GM19035 (cell line): ENCODE measurements around the gene TNFAIP1.

Source experiments
- ATAC-seq: cut with Tn5 transposase; IDR thresholded peaks from one replicate; pipeline ENCODE4 v1.9.1; 2021; ENCODE audit not compliant: unreplicated experiment

Gene TNFAIP1

DNA sequence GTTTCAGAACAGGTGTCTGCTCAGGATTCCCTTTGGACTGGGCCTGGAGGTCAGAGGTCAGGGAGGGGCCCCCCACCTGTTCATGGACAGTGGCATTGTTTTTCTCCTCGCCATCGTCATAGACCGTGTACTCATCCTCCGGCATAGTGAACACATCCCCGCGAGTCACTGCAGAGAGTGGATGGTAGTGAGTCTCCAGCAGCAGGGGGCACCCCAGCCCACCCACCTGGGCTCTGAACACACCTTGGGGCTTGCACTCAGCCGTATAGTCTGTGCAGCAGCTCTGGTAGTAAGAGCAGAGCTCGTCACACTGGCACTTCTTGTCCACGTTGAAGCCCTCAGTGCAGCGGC is 34.1 kb downstream of the TNFAIP1 start:
- ATAC-seq = no peak

DNA sequence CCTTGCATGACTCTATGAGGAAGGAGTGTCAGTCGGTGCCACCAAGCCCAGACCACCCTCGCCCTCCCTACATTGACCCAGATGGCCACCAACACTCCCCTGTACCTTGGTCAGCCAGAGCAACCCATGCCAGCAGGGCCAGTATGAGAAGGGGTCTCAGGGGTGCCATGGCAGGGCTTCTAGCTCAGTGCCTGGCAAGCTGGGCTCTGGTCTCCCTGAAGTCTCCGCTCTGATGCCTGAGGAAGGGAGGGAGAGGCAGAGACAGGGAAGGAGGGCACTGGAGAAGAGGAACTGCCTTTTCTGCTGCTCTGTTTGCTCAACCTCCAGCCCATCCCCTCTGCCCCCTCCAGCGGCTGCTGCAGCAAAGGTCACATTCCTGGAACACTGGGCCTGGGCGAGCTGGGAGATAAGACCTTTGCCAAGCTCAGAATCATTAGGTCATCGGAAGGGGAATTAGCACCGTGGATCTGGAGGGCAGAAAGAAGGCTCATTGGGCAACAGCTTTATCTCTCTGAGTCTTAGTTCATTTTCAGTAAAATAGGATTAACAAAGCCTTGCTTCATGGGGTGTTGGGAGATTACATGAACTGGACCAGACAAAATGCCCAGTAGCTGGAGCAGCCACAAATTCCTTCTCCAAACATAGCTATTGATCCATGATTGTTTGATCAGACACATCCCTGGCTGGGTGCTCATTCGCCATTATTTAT is 34.6 kb downstream of the TNFAIP1 start, which contains the start of gene VTN:
TSS of gene VTN (minus strand) at position 273 of the 709 bp plus-strand sequence. CDS start at position 169, 104 bp downstream.
- no peak for ATAC-seq

DNA sequence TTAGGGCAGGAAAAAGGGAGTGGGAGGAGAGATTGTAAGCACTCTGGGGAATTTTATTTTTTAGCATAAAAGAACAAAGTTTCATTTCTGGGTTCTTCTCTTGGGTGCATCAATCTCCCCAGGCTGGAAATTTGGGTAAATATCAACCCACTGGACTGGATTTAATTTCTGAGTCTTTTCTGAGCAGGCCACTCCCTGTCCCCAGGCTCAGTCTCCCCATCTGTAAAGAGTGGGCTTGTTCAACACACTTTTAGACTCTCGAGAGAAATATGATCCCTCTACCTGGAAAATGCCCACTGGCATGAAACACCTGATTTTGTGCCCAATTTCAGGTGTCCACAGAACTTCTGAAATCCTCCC is 35.2 kb downstream of the TNFAIP1 start:
- ATAC-seq = no peak

DNA sequence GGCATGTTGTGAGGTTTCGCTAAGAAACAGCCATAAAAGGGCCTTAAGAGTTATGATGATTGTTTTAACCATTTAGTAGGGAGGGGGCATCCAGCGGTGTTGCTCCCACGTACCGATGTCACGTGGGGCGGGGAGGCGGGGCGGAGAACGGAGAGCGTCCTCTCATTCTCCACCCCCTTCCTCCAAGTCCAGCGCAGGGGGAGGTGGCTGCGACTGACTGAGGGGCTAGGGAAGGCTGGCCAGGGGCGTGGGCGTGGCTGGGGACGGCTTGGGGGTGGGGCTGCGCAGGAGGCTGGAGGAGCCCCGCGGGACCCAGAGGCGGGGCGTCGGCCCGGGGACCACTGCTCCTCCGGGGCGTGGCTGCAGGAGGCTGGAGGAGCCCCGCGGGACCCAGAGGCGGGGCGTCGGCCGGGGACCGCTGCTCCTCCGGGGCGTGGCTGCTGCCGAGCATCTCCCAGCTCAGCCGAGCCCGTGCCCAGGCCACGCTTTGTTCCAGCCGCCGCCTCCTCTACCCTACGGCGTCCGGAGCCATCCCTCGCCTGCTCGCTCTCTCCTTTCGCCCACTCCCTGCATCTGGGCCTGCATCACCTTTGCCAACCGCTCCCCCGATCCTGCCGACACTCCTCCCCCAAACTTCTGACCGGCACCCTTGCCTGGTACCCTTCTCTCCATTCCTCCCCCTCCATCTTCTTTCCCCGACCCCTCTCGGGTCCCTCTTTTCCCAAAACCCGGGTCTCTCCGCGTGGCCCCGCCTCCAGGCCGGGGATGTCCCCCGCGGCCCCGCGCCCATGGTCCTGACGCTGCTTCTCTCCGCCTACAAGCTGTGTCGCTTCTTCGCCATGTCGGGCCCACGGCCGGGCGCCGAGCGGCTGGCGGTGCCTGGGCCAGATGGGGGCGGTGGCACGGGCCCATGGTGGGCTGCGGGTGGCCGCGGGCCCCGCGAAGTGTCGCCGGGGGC is 36.0 kb downstream of the TNFAIP1 start, which contains the start of gene SARM1:
TSS of gene SARM1 (plus strand) at position 450 of the 958 bp plus-strand sequence. CDS start at position 789, 339 bp downstream.
- peak; percentile 74 for ATAC-seq

DNA sequence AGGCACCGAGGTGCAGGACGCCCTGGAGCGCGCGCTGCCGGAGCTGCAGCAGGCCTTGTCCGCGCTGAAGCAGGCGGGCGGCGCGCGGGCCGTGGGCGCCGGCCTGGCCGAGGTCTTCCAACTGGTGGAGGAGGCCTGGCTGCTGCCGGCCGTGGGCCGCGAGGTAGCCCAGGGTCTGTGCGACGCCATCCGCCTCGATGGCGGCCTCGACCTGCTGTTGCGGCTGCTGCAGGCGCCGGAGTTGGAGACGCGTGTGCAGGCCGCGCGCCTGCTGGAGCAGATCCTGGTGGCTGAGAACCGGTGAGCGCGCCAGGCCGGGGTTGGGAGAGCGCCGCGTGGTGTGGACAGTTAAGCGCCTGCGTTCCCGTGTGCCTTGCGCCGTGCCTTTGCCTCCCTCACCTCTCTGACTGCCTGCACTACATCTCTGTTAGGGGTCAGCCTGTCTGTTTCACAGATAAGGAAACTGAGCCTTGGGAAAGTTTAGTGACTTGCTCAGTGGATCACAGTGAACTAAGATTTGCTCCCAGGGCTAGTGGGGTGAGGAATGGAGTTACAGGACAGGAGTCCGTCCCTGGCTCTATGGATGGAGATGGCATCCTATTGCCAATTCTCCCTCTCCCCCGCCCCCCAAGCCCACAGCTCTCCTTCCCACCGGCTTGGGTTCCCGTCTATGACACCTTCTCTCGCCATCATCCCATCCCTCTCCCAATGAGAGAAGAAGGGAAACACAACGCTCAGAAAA is 36.8 kb downstream of the TNFAIP1 start:
- ATAC-seq = peak; percentile 20

DNA sequence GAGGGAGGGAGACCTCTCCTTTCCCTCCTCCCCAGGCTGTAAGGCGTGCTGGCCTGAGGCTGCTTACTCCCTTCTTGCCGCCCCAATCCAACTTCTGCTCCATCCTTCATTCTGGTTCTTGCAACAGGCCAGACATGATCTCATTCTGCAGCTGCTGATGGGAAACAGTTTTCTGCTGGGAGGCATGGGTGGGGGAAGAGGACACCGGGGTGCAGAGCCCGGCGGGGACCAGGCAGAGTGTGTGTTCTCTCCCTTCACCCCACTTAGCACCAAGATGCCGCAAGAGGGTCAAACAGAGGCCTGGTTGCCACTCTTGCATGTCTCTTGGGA is 37.3 kb downstream of the TNFAIP1 start:
- ATAC-seq = no peak

DNA sequence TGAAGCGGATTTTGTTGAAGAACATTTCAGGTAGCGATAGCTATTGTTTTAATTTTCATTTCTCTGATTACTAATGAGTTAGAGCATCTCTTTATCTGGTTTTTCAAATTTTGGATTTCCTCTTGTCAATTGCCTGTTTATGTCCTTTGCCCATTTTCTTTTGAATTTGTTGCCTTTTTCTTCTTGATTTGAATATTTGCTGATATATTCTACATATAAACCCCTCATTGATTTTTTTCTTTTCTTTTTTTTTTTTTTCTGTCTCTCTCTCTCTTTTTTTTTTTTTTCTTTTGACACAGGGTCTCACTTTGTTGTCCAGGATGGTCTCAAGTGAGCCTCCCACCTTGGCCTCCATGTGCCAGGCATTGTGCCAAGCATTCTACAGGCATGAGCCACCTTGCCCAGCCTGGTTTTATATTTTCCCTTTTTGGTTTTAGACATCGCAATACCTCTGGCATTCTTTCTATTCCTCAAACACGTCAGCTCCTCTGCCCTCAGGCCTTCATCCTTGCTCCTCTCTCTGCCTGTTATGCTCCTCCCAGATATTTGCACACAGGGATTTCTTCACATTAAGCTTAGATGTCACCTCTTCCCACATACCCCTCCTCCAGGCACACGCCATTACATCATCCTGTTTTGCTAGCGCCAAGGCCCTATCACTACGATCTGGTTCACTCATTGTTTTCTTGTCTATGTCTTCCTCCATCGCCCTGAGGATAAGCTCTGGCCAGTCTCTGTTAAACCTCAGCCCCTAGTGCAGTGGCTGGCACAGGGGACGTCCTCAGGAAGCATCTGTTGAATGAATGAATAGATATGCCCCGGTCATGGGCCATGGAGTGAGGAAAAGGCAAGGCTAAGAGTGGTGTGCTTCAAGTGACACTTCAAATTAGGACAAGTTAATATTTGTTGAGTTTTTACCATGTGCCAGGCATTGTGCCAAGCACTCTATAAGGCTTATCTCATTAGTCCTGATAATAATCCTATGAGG is 44.5 kb downstream of the TNFAIP1 start:
- no peak for ATAC-seq

DNA sequence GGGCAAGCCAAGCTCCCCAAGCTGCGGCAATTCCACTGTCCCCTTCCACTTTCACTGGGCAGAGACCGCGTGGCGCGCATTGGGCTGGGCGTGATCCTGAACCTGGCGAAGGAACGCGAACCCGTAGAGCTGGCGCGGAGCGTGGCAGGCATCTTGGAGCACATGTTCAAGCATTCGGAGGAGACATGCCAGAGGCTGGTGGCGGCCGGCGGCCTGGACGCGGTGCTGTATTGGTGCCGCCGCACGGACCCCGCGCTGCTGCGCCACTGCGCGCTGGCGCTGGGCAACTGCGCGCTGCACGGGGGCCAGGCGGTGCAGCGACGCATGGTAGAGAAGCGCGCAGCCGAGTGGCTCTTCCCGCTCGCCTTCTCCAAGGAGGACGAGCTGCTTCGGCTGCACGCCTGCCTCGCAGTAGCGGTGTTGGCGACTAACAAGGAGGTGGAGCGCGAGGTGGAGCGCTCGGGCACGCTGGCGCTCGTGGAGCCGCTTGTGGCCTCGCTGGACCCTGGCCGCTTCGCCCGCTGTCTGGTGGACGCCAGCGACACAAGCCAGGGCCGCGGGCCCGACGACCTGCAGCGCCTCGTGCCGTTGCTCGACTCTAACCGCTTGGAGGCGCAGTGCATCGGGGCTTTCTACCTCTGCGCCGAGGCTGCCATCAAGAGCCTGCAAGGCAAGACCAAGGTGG is 45.7 kb downstream of the TNFAIP1 start:
- no peak for ATAC-seq

DNA sequence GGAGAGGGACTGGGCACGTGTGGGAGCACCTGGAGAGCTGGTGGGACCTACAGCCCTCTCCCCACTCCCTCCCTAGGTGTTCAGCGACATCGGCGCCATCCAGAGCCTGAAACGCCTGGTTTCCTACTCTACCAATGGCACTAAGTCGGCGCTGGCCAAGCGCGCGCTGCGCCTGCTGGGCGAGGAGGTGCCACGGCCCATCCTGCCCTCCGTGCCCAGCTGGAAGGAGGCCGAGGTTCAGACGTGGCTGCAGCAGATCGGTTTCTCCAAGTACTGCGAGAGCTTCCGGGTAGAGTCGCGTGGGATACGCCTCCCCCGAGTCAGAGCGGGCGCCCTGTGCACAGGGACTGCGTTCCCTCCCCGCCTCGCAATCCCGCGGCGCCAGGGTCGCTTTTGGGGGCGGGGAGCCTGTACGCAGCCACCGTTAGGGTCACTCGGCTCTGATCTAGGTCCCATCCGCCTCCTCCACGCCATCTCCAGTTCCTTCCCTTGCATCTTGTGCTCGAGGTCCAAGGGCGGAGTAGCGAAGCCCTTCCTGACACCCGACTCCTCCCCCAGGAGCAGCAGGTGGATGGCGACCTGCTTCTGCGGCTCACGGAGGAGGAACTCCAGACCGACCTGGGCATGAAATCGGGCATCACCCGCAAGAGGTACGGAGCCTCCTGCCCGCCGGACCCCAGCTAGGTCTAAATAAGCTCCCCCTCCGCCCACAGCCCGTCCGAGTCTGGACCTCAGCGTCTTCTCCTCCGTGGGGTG is 48.9 kb downstream of the TNFAIP1 start:
- no peak for ATAC-seq

DNA sequence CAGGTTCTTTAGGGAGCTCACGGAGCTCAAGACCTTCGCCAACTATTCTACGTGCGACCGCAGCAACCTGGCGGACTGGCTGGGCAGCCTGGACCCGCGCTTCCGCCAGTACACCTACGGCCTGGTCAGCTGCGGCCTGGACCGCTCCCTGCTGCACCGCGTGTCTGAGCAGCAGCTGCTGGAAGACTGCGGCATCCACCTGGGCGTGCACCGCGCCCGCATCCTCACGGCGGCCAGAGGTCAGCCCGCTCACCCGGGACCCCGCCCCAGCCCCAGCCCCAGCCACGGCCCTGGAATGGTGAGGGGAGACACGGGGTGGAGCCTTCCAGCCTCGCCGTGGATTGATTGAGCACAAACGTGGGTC is 49.5 kb downstream of the TNFAIP1 start:
- ATAC-seq = no peak

DNA sequence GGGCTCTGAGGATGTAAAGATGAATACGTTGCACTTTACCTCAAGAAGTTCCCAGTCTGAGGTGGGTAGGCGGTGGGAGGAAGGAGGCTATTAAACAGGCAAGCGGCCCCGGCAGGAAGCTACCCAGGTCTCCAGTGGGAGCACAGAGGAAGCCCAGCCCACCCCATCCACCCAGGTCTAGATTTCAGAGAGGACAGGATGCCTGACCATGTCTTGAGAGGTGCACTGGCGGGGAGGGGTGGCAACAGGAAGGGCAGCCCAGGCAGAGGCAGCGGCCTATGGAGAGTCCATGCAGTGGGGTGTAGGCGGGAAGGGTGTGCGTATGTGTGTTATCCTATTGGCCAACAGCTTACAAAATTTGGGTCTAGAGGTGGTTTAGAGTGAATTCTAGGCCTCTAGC is 49.8 kb downstream of the TNFAIP1 start:
- no peak for ATAC-seq

DNA sequence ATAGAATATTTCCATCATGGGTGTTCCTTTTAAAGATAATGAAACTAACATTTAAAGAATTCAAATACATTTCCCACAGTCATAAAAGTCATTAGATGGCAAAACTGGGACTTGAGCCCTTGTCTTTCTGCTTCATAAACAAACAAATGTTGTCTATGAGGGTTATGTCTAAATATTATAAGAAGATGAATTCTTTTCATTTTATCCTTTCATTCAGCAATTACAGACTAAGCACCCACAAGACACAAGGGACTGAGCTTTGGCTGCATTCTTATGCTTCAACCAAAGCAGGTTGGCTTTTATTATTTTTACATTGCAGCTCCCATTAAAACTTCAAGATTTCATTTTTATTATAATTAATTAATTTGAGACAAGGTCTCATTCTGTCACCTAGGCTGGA is 50.8 kb downstream of the TNFAIP1 start:
- no peak for ATAC-seq

DNA sequence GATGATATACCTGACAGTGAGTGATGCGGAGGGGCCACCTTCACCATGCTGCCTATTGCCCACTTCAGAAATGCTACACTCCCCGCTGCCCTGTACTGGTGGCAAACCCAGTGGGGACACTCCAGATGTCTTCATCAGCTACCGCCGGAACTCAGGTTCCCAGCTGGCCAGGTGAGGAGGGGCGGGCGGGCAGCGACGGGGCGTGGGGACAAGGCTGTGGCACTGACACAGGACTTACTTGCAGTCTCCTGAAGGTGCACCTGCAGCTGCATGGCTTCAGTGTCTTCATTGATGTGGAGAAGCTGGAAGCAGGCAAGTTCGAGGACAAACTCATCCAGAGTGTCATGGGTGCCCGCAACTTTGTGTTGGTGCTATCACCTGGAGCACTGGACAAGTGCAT is 52.5 kb downstream of the TNFAIP1 start:
- ATAC-seq = no peak

DNA sequence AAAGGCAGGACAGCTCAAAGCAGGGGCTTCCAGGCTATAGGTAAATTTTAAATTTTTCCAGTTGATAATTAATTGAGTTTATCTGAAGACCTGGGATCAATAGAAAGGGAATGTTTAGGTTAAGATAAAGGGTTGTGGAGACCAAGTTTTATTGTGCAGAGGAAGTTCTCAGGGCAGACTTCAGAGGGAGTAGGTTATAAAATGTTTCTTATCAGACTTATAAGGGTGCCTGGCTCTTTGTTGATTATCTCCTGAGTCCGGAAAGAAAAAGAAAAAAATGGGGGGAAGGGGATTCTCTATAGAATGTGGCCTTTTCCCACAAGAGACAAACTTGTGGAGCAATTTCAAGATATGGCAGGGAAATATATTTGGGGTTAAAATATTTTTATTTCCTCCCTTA is 54.6 kb downstream of the TNFAIP1 start:
- ATAC-seq = no peak

DNA sequence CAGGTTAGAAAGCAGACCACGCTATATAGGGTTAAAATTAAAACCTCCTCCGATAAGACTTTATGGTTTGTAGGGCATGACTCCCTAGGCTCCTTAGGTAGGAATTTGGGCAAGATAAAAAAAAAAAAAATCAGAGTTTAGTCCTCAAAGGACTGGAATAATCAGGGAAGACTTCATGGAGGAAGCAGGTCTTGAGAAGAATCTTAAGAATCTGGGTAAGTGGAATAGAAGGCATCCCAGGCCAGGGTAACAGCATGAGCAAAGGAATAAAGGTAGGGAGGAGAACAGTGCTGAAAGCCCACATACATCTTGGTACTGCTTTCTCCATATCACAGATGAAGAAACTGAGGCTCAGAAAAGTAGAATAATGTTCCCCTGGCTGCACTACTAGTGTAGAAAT is 55.0 kb downstream of the TNFAIP1 start:
- ATAC-seq = no peak

DNA sequence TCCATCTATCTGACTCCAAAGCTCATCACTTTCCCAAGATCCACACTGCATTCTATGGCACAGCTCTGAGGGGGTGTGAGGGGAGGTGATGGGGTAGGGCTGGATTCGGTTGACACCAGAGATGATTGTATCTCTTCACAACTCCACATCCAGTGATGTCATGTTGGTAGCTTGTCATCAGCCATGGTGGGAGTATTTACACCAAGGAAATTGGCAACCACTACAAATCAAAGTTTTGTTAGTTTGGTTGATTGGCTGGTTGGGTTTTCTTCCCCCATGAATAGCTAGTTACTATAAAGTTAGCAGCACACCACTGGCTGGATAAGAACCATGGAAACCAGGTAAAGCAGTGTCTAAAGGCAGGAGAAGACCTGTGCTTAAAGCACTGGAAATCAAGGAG is 55.4 kb downstream of the TNFAIP1 start:
- no peak for ATAC-seq

DNA sequence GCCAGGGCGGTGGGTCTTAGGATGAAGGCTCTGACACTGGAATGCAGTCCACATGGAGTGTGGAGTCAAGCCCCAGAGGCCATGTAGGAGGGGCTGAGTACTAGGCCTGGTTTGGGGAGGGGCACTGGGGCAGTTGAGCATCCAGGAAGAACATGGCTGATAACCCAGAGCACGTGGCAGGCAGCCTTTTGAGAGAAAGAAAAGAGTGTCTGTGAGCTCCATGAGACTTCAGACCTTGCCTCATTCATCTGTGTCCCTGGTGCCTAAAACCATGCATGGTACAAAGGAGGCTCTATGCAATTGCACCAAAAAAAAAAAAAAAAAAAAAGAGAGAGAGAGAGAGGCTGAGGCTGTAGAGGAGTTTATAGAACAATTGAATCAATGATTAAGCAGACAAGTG is 55.8 kb downstream of the TNFAIP1 start:
- no peak for ATAC-seq

DNA sequence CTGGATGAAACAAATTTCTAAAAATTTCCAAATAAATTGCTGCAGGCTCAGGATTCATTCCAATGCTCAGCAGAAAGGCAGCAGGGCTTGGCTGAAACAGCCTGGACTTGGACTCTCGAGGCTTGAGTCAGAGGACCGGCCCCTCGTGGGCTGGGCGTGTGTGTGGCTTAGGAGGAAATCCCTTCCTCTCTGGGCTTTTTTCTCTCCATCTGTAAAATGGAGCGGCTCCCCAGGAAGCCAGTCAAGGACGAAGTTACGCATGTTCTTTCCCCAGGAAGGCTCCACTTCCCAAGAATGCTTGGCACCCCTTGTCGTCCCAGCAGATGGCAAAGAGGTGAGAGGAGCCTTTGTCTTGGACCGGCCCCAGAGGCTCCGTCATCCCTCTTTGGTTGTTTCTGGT is 56.9 kb downstream of the TNFAIP1 start:
- no peak for ATAC-seq
